Fibroblast of skin of left quadriceps (primary cell): Measurements from ENCODE around the gene OTOR.

Experiments
- DNase-seq, 2 experiments: peaks; one replicate each; pipeline ENCODE4 v3.0.0-alpha.2; 2013; ENCODE audit warnings: low read depth in 2 of 2

OTOR gene, protein sequence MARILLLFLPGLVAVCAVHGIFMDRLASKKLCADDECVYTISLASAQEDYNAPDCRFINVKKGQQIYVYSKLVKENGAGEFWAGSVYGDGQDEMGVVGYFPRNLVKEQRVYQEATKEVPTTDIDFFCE

DNA sequence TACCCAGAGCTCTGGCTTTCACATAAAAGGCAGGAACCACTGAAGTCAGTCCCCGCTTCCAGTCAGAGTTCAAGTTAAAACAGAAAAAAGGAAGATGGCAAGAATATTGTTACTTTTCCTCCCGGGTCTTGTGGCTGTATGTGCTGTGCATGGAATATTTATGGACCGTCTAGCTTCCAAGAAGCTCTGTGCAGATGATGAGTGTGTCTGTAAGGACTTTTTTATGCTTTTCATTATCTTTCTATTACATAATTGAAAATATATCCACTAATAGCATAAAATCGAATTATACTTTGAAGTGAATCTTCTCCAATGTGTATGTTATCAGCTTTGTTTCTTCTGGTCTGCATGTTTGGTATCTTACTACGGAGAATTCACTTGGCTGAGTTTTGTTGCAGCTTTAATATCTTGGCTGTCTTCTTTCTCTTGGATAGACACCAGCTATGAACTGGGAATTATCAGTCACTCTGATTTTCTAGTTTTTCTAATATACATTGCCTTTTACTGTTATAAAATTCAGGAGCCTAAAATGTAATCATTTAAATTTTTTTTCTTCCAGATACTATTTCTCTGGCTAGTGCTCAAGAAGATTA, at the start of gene OTOR:
Gene OTOR (plus strand): TSS at position 51 of the 593 bp plus-strand sequence. CDS start 44 bp downstream, at position 95.
- DNase-seq, result no peak

DNA sequence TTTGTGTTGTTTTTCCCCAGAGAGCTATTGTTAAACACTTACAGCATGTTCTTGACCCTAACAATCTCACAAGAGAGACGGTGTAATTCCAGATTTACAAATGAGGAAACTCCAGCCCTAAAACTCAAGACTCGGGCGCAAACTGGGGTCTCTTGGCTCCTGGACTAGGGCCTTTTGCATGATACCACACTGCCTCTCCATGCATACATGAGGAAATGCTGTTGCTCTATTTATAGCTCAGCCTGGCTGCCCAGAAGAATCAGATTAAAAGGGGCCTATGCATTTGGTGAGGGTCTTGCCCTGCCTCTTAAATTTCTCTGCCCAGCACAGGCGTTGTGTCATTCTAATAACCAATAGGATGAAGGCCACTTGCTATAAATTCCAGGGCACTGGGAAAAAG, 48.9 kb upstream of the OTOR start:
- DNase-seq, result no peak

DNA sequence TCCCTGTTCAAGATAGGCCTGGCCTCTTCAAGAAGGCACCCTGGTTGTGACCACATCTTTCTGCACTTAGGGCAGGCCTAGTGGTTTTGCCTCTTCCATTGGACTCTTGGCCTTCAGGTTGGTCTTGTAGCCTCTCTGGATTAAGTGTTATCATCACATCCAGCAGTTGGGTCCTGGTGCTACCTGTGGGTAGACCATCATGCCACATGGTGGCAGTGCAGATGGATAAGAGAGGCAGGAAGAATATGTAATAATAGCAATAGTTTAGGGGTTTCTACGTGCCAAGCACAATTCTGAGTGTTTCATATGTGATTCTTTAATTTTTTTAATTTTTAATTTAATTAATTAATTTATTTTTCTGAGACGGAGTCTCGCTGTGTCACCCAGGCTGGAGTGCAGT, 46.9 kb upstream of the OTOR start:
- no peak for DNase-seq

DNA sequence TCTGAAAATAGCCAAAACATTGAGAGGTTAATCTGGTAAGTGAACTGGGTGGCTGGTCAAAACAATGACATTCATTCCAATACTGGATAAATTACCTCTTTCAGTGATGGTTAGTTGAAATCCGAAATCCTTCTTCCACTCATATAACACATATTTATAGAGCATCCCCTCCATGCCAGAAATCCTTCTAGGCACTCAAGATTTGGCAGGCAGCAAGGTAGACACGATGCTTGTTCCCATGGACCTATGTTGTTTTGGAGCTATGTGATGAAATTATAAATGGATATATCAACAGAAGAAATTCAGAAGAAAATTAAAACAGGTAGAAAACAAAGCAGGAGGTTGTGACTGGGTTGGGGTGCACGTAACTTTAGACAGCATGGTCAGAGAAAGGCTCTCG, 44.6 kb upstream of the OTOR start:
- no peak for DNase-seq

- DNase-seq, result no peak
These were observed 40.5 kb upstream of the OTOR start for GRCh38 chr20:16707674-16708073.

DNA sequence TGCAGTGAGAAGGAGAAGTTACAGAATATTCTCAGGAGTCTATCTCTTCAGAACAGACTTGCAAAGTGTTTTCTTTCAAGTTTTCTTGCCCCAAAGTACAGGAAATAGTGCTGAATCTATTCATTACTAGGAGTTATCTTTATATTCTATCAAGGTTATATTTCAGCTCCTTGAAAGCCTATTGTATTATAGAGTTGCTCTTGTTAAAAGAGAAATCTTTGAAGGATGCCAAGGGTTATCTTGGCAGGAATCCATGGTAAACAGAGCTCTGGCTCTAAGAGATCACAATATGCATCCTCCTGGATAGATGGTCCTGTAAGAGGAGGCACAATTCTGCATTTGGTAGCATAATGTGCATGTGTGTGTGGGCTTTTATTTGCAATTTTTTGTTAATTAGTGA, 39.6 kb upstream of the OTOR start:
- DNase-seq, result no peak

DNA sequence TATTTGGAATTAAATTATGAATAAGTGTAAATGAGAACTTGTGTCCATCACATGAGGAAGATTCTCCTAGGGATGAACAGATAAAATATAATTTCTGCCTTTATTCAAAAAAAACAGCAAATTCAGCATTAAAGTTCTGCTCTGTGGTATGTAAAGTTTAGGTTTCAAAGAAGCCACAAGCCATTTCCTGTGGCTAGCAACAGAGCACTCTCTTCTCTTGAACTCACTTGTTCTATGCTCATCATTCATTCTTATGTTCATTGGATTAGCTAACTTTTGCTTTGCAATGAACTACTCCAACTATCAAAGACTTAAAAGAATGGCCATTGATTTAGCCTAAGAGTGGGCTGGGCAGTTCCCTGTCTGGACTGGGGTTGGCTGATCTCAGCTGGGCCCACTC, 39.1 kb upstream of the OTOR start:
- no peak for DNase-seq

- DNase-seq, result no peak
These were observed 37.4 kb upstream of the OTOR start for GRCh38 chr20:16710781-16711180.

- no peak for DNase-seq
These were observed 36.4 kb upstream of the OTOR start for GRCh38 chr20:16711661-16712258.

DNA sequence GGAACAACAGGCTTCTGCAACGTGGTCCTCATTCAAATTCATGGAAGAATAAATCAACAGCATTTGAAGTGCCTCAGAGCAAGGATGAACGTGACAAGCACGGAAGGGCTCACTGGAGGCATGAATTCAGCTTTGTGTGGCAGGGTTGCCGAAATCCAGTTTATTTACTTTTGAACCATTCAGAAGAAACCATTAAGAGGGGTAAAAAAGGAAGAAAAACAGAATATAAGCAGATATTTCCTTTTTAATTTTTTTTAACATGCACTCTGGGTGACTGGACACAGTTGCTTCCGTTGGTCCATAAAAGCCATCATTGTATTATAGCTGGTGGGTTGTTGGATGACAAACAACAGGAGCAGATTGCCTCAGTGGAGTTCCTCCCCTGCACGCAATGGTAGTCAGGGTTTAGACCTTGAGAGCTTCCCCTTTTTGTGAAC, 35.6 kb upstream of the OTOR start:
- DNase-seq, result no peak

DNA sequence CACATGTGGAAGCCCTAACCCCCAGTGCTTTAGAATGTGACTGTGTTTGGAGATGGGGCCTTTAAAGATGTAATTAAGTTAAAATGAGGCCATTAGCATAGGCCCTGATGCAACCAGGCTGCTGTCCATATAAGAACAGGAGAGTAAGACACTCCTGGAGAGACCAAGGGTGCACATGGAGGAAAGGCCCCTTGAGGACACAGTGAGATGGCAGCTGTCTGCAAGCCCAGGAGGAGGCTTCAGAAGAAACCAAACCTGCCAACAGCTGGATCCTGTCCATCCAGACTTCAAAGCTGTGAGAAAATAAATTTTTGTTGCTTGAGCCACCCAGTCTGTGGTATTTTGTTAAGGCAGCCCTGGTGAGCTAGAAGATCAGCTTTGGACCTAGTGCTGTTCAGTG, 35.1 kb upstream of the OTOR start:
- no peak for DNase-seq

- no peak for DNase-seq
These were observed 33.9 kb upstream of the OTOR start for GRCh38 chr20:16714242-16714641.

DNA sequence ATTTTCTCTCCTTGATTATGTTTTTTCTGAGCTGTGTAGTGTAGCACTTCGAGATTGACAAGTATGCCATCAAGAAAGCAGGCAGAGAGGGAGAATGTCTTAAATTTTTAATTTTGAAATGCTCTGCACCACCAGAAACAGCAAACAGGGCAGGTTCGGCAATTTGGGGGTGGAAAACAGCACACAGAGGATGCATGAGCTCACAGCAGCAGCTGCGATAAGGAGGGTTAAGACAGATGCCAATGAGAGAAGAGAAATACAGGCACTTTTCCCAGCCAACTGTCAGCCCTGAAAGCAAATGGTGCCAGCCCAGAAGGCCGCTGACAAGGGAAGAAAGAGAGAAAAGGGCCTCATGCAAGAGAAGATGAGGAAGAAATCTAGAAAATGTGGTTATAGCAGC, 33.4 kb upstream of the OTOR start:
- DNase-seq, result no peak

GRCh38 chr20:16719421-16719820, 28.7 kb upstream of the OTOR start:
- no peak for DNase-seq

DNA sequence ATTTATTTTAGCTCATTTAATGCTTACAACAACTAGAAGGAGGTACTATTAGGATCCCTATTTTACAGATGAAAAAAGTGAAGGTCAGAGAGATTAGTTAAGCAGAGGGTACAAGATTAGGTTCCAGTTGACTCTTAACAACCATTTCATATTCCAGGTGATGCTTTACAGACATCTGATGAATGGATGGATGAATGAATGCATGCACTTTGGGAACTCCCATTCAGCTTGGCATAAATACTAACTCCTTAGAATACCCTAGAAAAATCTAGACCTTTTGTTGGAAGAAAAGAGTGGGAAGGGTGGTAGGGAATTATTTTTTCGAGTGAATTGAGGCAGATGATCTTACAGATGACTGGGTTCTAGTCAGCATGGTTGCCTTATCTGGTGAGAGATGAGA, 19.1 kb upstream of the OTOR start:
- no peak for DNase-seq

- peak; percentile 90 for DNase-seq
These were observed 18.3 kb upstream of the OTOR start, which contains the start of gene SNRPB2 for GRCh38 chr20:16729565-16730460. TSS of gene SNRPB2 (plus strand) at chr20:16730026. CDS start at chr20:16731703, 1,677 bp downstream.

DNA sequence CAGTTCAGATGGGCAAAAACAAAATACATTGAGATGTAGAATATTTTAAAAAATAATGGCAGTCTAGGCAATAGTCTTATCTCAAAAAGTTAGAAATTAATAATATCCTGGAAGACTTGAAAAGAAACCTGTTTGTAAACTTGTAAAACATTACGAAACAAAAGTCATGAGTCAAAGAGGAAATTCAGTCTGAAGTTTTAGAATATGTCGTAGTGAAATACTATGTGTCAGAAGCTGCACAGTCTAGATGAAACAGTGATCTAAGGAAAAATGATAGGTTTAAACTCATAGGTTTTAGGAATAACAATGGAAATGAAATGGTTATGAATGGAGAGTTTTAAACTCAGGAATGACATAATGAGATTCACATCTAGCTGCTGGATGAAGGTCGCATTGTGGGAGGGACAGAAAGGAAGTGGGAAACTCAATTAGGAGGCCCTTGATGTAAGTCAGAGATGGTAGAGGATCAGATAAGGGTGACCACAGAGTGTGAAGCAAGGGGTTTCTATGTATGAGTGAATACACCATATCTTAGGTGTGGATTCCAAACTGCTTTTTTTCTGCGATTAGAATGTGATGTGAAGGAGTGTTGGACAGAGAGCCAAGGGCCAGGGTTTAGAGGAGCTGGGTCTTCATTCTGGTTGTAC, 15.5 kb upstream of the OTOR start:
- no peak for DNase-seq

GRCh38 chr20:16740365-16741072, 7.6 kb upstream of the OTOR start:
- no peak for DNase-seq

DNA sequence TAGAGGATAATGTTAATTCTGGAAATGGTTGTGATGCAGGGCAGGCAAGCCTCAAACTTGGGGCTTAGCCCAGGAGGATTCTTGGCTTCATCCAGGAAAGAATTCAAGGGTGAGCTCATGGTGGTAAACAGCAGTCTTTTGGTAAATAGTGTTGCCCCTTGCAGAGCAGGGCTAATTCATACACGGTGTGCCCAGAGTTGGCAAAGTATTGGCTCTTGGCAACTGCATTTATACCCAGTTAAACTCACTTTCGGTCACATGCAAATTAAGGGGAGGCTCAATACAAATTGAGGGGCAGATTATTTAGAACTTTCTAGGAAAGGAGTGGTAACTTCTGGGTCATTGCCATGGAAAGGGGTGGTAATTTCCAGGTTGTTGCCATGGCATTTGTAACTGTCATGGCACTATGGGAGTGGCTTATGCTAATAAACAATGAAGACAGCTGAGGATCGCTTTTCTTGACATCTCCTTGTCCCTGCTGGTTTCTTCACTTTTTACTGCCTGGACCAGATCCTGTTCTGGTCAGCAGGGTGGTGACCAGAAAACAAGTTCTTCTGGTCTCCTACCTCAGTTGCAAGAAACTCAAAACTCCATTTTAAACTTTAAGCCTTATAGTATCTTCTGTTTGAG, 3.9 kb upstream of the OTOR start:
- no peak for DNase-seq

- DNase-seq, result no peak
These were observed 3.0 kb upstream of the OTOR start for GRCh38 chr20:16745204-16745603.

- no peak for DNase-seq
These were observed 807 bp upstream of the OTOR start for GRCh38 chr20:16747291-16747811.
